ENCODE data around the gene MGAT1. TPM values are rescaled to one million over a fixed set of nuclear protein-coding genes. Genes with fewer than 3 reads are reported as not detected.
"Not testable (repeated sequence)": the region's sequence is repeated elsewhere in the genome, so short reads cannot be mapped to it uniquely, and the experiment has no call there.

The MGAT1 gene
- total and polyA plus RNA-seq, 9 donors: 52.1 to 100 (median 82.4) TPM

DNA sequence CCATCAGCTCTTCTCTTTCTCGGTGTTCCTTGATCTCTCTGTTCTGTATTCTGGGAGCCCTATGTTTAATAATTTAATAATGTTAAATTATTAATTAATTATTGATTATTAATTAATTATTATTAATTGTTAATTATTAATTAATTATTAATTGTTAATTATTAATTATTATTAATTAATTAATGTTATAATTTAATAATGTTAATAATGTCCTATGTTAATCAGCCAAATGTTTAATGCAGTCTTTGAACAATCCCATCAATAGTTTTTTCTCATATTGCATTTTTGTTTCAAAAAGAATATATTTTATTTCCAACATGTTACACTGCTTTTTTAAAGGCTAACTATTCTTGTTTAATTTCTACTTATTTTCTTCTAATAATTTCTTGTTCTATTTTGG is 26.2 kb downstream of the MGAT1 start:
- WGBS (ENCODE audit: insufficient coverage): no CpG with 5 or more reads among the region's 1 CpG
- Histone ChIP-seq H3K4me3 (ENCODE audit: low read length) (no peak overlapping the region), H3K36me3 (ENCODE audit: control insufficient read depth, insufficient read depth, low read length) (no peaks in the 10 kb centered on the region), H3K4me1 (ENCODE audit: control insufficient read depth, insufficient read depth, low read length) (no peaks in the 10 kb centered on the region), H3K9me3 (replicated peaks; ENCODE audit: control insufficient read depth, low read depth, low read length) (peaks cover 6% of the 10 kb centered on the region), H3K27me3 (ENCODE audit: control insufficient read depth, insufficient read depth, low read length) (peaks cover 3% of the 10 kb centered on the region), H3K27ac (ENCODE audit: low read length) (no peak overlapping the region)
- no peak for DNase-seq

- peaks cover 6% of the 10 kb centered on the region for H3K9me3 ChIP-seq (replicated peaks; ENCODE audit: control insufficient read depth, low read depth, low read length)
- no peaks in the 10 kb centered on the region for H3K4me1 ChIP-seq (ENCODE audit: control insufficient read depth, insufficient read depth, low read length)
- no peaks in the 10 kb centered on the region for H3K36me3 ChIP-seq (ENCODE audit: control insufficient read depth, insufficient read depth, low read length)
- no peak overlapping the region for H3K4me3 ChIP-seq (ENCODE audit: low read length)
- no peak for DNase-seq
- 75% methylated on average over 3 of the region's 7 CpGs for WGBS (ENCODE audit: insufficient coverage)
- peaks cover 3% of the 10 kb centered on the region for H3K27me3 ChIP-seq (ENCODE audit: control insufficient read depth, insufficient read depth, low read length)
- H3K27ac ChIP-seq (ENCODE audit: low read length): no peak overlapping the region
These were observed 27.0 kb downstream of the MGAT1 start for GRCh38 chr5:180775624-180776023.

DNA sequence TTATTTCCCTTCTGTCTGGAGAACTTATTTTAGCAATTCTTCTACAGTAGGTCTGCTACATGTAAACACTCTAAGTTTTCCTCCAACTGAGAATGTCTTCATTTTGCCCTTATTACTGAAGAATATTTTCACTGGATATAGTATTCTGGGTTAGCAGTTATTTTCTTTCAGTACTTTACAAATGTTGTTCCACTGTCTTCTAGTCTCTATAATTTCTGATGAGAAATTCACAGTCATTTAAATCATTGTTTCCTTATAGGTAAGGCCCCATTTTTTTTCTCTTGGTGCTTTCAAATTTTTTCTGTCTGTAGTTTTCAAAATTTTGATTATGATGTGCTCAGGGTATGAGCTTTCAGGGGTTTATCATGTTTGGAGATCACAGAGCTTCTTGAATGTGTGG is 30.8 kb downstream of the MGAT1 start:
- Histone ChIP-seq H3K36me3 (ENCODE audit: control insufficient read depth, insufficient read depth, low read length) (no peaks in the 10 kb centered on the region), H3K27me3 (ENCODE audit: control insufficient read depth, insufficient read depth, low read length) (peaks cover 3% of the 10 kb centered on the region), H3K9me3 (replicated peaks; ENCODE audit: control insufficient read depth, low read depth, low read length) (peaks cover 10% of the 10 kb centered on the region), H3K4me1 (ENCODE audit: control insufficient read depth, insufficient read depth, low read length) (no peaks in the 10 kb centered on the region), H3K4me3 (ENCODE audit: low read length) (no peak overlapping the region), H3K27ac (ENCODE audit: low read length) (no peak overlapping the region)
- no peak for DNase-seq

GRCh38 chr5:180769821-180770220 is 32.8 kb downstream of the MGAT1 start:
- H3K27me3 ChIP-seq (ENCODE audit: control insufficient read depth, insufficient read depth, low read length): no peaks in the 10 kb centered on the region
- DNase-seq: no peak
- no CpG with 5 or more reads among the region's 3 CpGs for WGBS (ENCODE audit: insufficient coverage)
- no peak overlapping the region for H3K27ac ChIP-seq (ENCODE audit: low read length)
- no peak overlapping the region for H3K4me3 ChIP-seq (ENCODE audit: low read length)
- H3K4me1 ChIP-seq (ENCODE audit: control insufficient read depth, insufficient read depth, low read length): no peaks in the 10 kb centered on the region
- H3K9me3 ChIP-seq (replicated peaks; ENCODE audit: control insufficient read depth, low read depth, low read length): peaks cover 10% of the 10 kb centered on the region
- H3K36me3 ChIP-seq (ENCODE audit: control insufficient read depth, insufficient read depth, low read length): no peaks in the 10 kb centered on the region

- no peak for DNase-seq
- no CpG with 5 or more reads among the region's 2 CpGs for whole genome bisulfite sequencing (ENCODE audit: insufficient coverage)
- H3K4me3 ChIP-seq (ENCODE audit: low read length): no peak overlapping the region
- no peak overlapping the region for H3K27ac ChIP-seq (ENCODE audit: low read length)
- H3K4me1 ChIP-seq (ENCODE audit: control insufficient read depth, insufficient read depth, low read length): no peaks in the 10 kb centered on the region
- H3K36me3 ChIP-seq (ENCODE audit: control insufficient read depth, insufficient read depth, low read length): no peaks in the 10 kb centered on the region
- peaks cover 4% of the 10 kb centered on the region for H3K9me3 ChIP-seq (replicated peaks; ENCODE audit: control insufficient read depth, low read depth, low read length)
- H3K27me3 ChIP-seq (ENCODE audit: control insufficient read depth, insufficient read depth, low read length): no peaks in the 10 kb centered on the region
These were observed 47.0 kb downstream of the MGAT1 start for GRCh38 chr5:180755601-180756000.

DNA sequence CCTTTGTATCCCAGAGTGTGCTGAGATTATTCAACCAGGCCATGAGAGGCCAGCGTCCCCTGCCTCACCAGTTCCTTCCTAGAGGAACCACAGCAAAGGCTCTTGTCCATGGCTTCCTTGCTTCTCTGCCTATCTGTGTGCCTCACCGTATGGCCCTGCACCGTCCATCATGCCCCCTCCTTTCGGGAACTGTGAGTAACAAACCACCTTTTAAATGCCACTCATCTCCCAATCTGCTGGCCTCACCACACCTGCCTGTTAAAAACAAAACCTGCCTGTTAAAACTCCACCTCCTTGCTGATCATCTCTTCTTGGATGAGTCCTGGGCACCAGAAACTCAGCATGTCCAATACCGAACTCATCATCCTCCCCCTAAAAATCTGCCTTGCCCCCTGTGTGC is 58.4 kb downstream of the MGAT1 start:
- 76% methylated on average over 5 of the region's 5 CpGs for WGBS (ENCODE audit: insufficient coverage)
- H3K4me1 ChIP-seq (ENCODE audit: control insufficient read depth, insufficient read depth, low read length): no peaks in the 10 kb centered on the region

GRCh38 chr5:180742727-180743126 is 59.9 kb downstream of the MGAT1 start:
- no peak for DNase-seq
- Histone ChIP-seq H3K36me3 (ENCODE audit: control insufficient read depth, insufficient read depth, low read length) (no peaks in the 10 kb centered on the region), H3K27ac (ENCODE audit: low read length) (no peak overlapping the region), H3K27me3 (ENCODE audit: control insufficient read depth, insufficient read depth, low read length) (peaks cover 7% of the 10 kb centered on the region), H3K9me3 (replicated peaks; ENCODE audit: control insufficient read depth, low read depth, low read length) (no peaks in the 10 kb centered on the region), H3K4me1 (ENCODE audit: control insufficient read depth, insufficient read depth, low read length) (no peaks in the 10 kb centered on the region), H3K4me3 (ENCODE audit: low read length) (no peak overlapping the region)
- WGBS (ENCODE audit: insufficient coverage): 62% methylated on average over 2 of the region's 6 CpGs

More for the DNA sequence above, 58.4 kb downstream of the MGAT1 start:
- Histone ChIP-seq H3K36me3 (ENCODE audit: control insufficient read depth, insufficient read depth, low read length) (no peaks in the 10 kb centered on the region), H3K27ac (ENCODE audit: low read length) (no peak overlapping the region), H3K27me3 (ENCODE audit: control insufficient read depth, insufficient read depth, low read length) (peaks cover 7% of the 10 kb centered on the region), H3K9me3 (replicated peaks; ENCODE audit: control insufficient read depth, low read depth, low read length) (no peaks in the 10 kb centered on the region), H3K4me3 (ENCODE audit: low read length) (no peak overlapping the region)
- DNase-seq: no peak

DNA sequence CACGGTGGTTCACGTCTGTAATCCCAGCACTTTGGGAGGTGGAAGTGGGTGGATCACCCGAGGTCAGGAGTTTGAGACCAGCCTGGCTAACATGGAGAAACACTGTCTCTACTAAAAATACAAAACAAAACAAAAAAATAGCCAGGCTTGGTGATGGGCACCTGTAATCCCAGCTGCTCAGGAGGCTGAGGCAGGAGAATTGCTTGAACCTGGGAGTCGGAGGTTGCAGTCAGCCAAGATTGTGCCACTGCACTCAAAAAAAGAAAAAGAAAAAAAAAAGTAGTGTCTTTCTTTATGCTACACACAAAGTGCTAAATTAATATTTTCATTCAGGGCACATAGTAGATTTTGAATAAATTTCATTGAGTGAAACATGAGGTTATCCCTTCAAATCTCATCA is 61.7 kb downstream of the MGAT1 start:
- H3K27me3 ChIP-seq (ENCODE audit: control insufficient read depth, insufficient read depth, low read length); H3K4me1 ChIP-seq (ENCODE audit: control insufficient read depth, insufficient read depth, low read length); H3K36me3 ChIP-seq (ENCODE audit: control insufficient read depth, insufficient read depth, low read length); DNase-seq; H3K9me3 ChIP-seq (replicated peaks; ENCODE audit: control insufficient read depth, low read depth, low read length); H3K4me3 ChIP-seq (ENCODE audit: low read length); H3K27ac ChIP-seq (ENCODE audit: low read length): not testable (repeated sequence)
- WGBS (ENCODE audit: insufficient coverage): no CpG with 5 or more reads among the region's 4 CpGs

DNA sequence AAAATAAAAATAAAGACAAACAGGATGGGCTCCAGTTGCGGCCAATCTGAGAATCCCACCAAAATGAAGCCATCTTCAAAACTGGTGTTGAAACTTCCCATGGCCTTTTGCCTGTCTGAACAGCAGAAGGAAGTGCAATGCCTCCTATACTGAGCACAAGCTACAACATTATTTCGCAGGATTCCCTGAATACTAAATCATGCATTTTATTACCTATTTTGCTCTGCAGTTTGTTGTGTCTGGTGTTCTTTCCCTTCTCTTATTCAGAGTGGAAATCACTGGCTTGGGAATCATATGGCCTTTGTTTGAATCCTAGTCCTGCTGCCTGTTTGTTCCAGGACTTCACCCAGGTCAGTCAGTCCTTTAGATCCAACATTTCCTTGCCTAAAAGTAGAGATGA is 62.6 kb downstream of the MGAT1 start, which contains the start of gene OR2Y1:
TSS of gene OR2Y1 (minus strand) at position 101 of the 400 bp plus-strand sequence. CDS start at position 101, 0 bp downstream.
- no peaks in the 10 kb centered on the region for H3K36me3 ChIP-seq (ENCODE audit: control insufficient read depth, insufficient read depth, low read length)
- H3K4me1 ChIP-seq (ENCODE audit: control insufficient read depth, insufficient read depth, low read length): no peaks in the 10 kb centered on the region
- no CpG with 5 or more reads among the region's 2 CpGs for WGBS (ENCODE audit: insufficient coverage)
- H3K9me3 ChIP-seq (replicated peaks; ENCODE audit: control insufficient read depth, low read depth, low read length): no peaks in the 10 kb centered on the region
- H3K27ac ChIP-seq (ENCODE audit: low read length): no peak within 1 kb of the TSS
- DNase-seq: no peak
- peaks cover 5% of the 10 kb centered on the region for H3K27me3 ChIP-seq (ENCODE audit: control insufficient read depth, insufficient read depth, low read length)
- H3K4me3 ChIP-seq (ENCODE audit: low read length): no peak within 1 kb of the TSS

- DNase-seq: no peak
- Histone ChIP-seq H3K9me3 (replicated peaks; ENCODE audit: control insufficient read depth, low read depth, low read length) (no peaks in the 10 kb centered on the region), H3K4me1 (ENCODE audit: control insufficient read depth, insufficient read depth, low read length) (no peaks in the 10 kb centered on the region), H3K27me3 (ENCODE audit: control insufficient read depth, insufficient read depth, low read length) (peaks cover 5% of the 10 kb centered on the region), H3K36me3 (ENCODE audit: control insufficient read depth, insufficient read depth, low read length) (no peaks in the 10 kb centered on the region), H3K4me3 (ENCODE audit: low read length) (no peak overlapping the region), H3K27ac (ENCODE audit: low read length) (no peak overlapping the region)
- WGBS (ENCODE audit: insufficient coverage): 82% methylated on average over 9 of the region's 10 CpGs
These were observed 63.3 kb downstream of the MGAT1 start for GRCh38 chr5:180739271-180739670.

GRCh38 chr5:180736536-180736935 is 66.1 kb downstream of the MGAT1 start:
- no peak overlapping the region for H3K4me3 ChIP-seq (ENCODE audit: low read length)
- H3K27ac ChIP-seq (ENCODE audit: low read length): no peak overlapping the region
- no peaks in the 10 kb centered on the region for H3K4me1 ChIP-seq (ENCODE audit: control insufficient read depth, insufficient read depth, low read length)
- WGBS (ENCODE audit: insufficient coverage): no CpG with 5 or more reads among the region's 2 CpGs
- H3K36me3 ChIP-seq (ENCODE audit: control insufficient read depth, insufficient read depth, low read length): no peaks in the 10 kb centered on the region
- no peak for DNase-seq
- no peaks in the 10 kb centered on the region for H3K9me3 ChIP-seq (replicated peaks; ENCODE audit: control insufficient read depth, low read depth, low read length)
- H3K27me3 ChIP-seq (ENCODE audit: control insufficient read depth, insufficient read depth, low read length): no peaks in the 10 kb centered on the region
